Suprapubic skin (tissue), 4 donors: ENCODE results near the gene CALML3. TPM values are rescaled to one million over a fixed set of nuclear protein-coding genes. Genes with fewer than 3 reads are reported as not detected.
A peak's percentile ranks its signal among the peaks of the same experiment; 100 is the strongest.

Experiments used
- DNase-seq, 2 donors: peaks; one replicate each; pipeline ENCODE4 v3.0.0-alpha.2; 2019; ENCODE audit warnings: low spot score in 2 of 2
- H3K27ac ChIP-seq: fragments of 200-600 bp; sonication (generic); one replicate; pipeline ENCODE4 v1.5.1; 2019
- H3K27me3 ChIP-seq: fragments of 200-600 bp; sonication (generic); one replicate; pipeline ENCODE4 v1.5.1; 2019
- H3K36me3 ChIP-seq: fragments of 200-600 bp; sonication (generic); one replicate; pipeline ENCODE4 v1.5.1; 2019
- H3K4me1 ChIP-seq: fragments of 200-600 bp; sonication (generic); one replicate; pipeline ENCODE4 v1.5.1; 2019
- H3K4me3 ChIP-seq: fragments of 200-600 bp; sonication (generic); one replicate; pipeline ENCODE4 v1.5.1; 2019; ENCODE audit warnings: mild to moderate bottlenecking
- H3K9me3 ChIP-seq: fragments of 200-600 bp; sonication (generic); one replicate; pipeline ENCODE4 v1.5.1; 2019
- EP300 ChIP-seq: sonication (generic); formaldehyde crosslinking; IDR thresholded peaks from one replicate; pipeline ENCODE4 v1.6.1; 2017; ENCODE audit warnings: antibody characterized with exemption
- POLR2A ChIP-seq, 2 donors: fragments of 450-650 bp; IDR thresholded peaks; one replicate each; pipeline ENCODE4 v1.6.1; 2017; ENCODE audit warnings: antibody characterized with exemption in 2 of 2, mild to moderate bottlenecking in 2 of 2, moderate library complexity in 2 of 2
- POLR2AphosphoS5 ChIP-seq, 3 donors: sonication (generic); formaldehyde crosslinking; IDR thresholded peaks; one replicate each; pipeline ENCODE4 v1.6.1; 2017; ENCODE audit warnings: antibody characterized with exemption in 3 of 3
- WGBS: methylation state at CpG from one replicate; pipeline ENCODE4 v1.1.5; 2018; 5-methylcytosine and 5-hydroxymethylcytosine counted together
- total RNA-seq, 4 donors: library from RNA; depleted of rRNA; stranded (reverse); fragments of >200 nt; gene quantifications; one replicate each; pipeline ENCODE4 v1.1.0, GENCODE V29; 2016
- TF ChIP-seq, protein P1 (sequence below), 2 donors: fragments of 200-600 bp in 1 of 2; fragments of 450-650 bp in 1 of 2; sonication (generic) in 1 of 2; IDR thresholded peaks; one replicate each; pipeline ENCODE4 v1.5.1; 2016 to 2019; ENCODE audit warnings: antibody characterized with exemption in 2 of 2, mild to moderate bottlenecking in 1 of 2, moderate library complexity in 1 of 2

CALML3 gene
- total RNA-seq, 4 donors from 2014 or later: 27.4 to 296 (median 105) TPM

DNA sequence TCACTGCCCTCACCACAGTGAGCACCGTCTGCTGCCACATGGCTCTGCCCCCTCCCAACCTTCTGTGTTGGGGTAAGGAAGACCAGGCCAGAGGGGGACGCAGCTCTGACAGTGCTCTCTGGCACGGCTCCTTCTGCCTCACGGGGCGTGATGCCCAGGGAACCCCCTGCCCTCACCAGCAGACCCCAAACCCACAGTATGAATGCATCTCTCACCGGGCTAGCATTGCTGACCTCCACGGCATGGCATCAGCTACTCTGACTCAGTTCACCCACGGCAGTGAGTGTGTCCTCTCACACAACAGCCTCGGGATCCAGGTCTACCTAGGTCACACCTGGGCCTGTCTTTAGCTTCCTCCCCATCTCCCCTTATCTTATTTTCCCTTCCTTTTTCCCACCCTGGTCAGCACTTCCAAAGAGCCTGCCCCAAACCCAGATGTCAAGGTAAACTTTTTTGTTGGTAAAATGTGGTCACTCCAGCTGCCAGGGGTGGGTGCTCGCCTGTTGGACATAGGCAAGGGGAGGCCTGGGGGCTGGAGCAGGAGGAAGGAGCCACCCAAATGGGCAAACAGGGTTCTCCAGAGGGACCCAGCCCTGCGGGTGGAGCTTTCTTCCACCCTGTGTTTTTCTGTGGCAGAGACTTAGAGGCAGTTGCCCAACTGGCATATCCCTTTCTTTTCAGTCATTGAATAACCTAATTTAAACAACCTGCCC, 4.4 kb downstream of the CALML3 start:
- H3K4me1 ChIP-seq: peaks cover 61% of the 10 kb centered on the region

DNA sequence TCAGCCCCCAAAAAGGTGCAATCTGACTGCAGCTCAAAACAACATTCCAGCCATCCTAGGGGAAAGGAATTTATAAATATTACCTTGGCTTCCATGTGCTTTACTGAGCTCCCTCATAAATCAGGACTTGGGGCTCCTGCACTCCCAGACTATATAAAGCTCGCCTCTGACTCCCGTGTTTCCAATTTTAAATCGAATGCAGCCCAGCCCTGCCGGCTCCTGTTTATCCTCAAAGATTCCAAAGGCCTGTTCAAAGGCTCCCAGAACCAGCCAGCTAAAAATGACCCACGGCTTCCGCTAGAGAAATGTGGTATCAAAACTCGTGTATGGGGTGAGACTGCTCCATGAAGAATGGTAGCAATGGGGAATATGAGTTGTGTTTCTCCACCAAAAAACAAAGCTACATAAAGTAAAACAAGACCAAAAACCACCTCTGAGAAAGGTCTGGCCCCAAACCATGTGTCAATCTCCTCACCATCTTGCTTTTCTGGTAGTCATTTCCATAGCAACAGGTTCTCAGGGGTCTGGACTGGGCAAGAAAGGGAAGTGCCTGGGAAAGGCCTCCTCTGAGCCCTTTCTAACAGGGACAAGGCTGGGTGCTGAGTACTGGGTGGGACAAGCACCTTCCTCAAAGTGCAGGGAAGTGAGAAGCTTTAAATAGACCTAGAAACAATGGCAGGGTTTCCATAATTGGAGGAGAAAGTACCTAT, 5.1 kb downstream of the CALML3 start:
- no peaks in the 10 kb centered on the region for H3K27me3 ChIP-seq
- H3K36me3 ChIP-seq: no peaks in the 10 kb centered on the region
- H3K9me3 ChIP-seq: no peaks in the 10 kb centered on the region
- DNase-seq: peak in 1 of 2 donors; percentile 25
- WGBS: 82% methylated on average over 7 of the region's 7 CpGs
- peaks cover 63% of the 10 kb centered on the region for H3K4me1 ChIP-seq
- no peak overlapping the region for H3K27ac ChIP-seq
- TF ChIP-seq POLR2A (IDR thresholded peaks at IDR 0.05) (no peak), POLR2AphosphoS5 (IDR thresholded peaks at IDR 0.05) (no peak)
- TF ChIP-seq, protein P1, sequence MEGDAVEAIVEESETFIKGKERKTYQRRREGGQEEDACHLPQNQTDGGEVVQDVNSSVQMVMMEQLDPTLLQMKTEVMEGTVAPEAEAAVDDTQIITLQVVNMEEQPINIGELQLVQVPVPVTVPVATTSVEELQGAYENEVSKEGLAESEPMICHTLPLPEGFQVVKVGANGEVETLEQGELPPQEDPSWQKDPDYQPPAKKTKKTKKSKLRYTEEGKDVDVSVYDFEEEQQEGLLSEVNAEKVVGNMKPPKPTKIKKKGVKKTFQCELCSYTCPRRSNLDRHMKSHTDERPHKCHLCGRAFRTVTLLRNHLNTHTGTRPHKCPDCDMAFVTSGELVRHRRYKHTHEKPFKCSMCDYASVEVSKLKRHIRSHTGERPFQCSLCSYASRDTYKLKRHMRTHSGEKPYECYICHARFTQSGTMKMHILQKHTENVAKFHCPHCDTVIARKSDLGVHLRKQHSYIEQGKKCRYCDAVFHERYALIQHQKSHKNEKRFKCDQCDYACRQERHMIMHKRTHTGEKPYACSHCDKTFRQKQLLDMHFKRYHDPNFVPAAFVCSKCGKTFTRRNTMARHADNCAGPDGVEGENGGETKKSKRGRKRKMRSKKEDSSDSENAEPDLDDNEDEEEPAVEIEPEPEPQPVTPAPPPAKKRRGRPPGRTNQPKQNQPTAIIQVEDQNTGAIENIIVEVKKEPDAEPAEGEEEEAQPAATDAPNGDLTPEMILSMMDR (IDR thresholded peaks at IDR 0.05): no peak
- H3K4me3 ChIP-seq: no peak overlapping the region

More for the DNA sequence above, 4.4 kb downstream of the CALML3 start:
- H3K4me3 ChIP-seq: no peak overlapping the region
- WGBS: 79% methylated on average over 11 of the region's 11 CpGs
- no peaks in the 10 kb centered on the region for H3K36me3 ChIP-seq
- peak overlapping the region; percentile 41 for H3K27ac ChIP-seq
- TF ChIP-seq POLR2A (IDR thresholded peaks at IDR 0.05) (no peak), EP300 (no peak), POLR2AphosphoS5 (IDR thresholded peaks at IDR 0.05) (no peak)
- TF ChIP-seq, protein P1 (IDR thresholded peaks at IDR 0.05): no peak
- H3K27me3 ChIP-seq: no peaks in the 10 kb centered on the region
- no peaks in the 10 kb centered on the region for H3K9me3 ChIP-seq
- DNase-seq: peak; percentile 47 to 74

DNA sequence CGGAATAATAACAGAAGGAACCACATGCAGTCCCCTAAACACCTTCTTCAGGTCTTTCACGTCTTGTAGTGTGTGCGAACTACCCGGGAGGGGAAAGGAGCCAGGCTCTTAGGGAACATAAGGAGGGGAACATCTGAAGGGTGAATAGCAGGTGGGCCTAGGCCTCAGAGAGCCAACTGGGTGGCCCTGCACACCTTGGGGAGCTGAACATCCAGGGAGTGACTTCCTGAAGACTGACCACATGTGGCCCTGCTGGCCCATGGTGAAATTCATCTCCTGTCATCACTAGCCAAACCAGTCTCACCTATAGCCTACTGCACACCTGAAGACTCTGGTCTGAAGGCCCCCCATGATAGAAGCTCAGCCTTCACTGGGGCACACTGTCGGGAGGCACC, 5.6 kb downstream of the CALML3 start:
- DNase-seq: peak in 1 of 2 donors; percentile 25
- H3K9me3 ChIP-seq: no peaks in the 10 kb centered on the region
- H3K4me1 ChIP-seq: peaks cover 60% of the 10 kb centered on the region
- no peak overlapping the region for H3K27ac ChIP-seq
- H3K27me3 ChIP-seq: no peaks in the 10 kb centered on the region
- no peak overlapping the region for H3K4me3 ChIP-seq
- TF ChIP-seq, protein P1 (IDR thresholded peaks at IDR 0.05): no peak
- no peak for TF ChIP-seq EP300
- TF ChIP-seq POLR2AphosphoS5 (IDR thresholded peaks at IDR 0.05): no peak
- no peak for TF ChIP-seq POLR2A (IDR thresholded peaks at IDR 0.05)
- H3K36me3 ChIP-seq: no peaks in the 10 kb centered on the region
- WGBS: 84% methylated on average over 5 of the region's 5 CpGs

DNA sequence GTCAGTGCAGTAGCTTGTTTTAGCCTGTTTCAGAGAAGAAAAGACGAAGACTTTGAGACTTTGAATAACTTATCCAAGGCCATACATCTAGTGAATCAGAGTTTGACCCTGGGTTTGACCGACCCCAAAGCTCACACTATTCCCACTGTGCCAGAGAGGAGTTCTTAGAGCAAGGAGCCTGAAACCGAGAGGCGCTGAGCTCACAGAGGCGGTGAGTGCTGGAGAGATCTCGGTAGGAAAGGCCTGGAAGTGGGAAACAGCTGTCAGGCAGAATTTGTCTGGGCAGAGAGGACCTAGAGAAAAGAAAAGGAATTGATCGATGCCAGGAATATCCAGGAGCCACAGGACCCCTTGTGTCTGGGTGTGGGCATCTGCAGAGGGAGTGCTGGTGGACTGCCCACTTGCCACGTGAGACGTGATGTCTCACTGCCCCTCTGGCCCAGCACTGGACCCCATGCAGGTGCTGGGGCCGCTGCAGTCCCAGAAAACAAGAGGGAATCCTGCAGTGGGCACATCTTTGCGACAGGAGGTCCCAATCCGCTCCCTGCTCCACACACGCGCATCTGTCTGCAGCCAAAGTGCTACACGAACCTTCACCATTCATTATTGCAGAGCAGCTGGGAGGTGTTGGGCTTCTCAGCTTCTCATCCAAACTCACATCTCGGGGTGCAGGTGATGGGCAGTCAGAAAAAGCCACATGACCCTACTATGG, 6.2 kb downstream of the CALML3 start:
- Histone ChIP-seq H3K4me1 (peaks cover 57% of the 10 kb centered on the region), H3K36me3 (no peaks in the 10 kb centered on the region), H3K27ac (no peak overlapping the region), H3K4me3 (no peak overlapping the region), H3K27me3 (no peaks in the 10 kb centered on the region), H3K9me3 (no peaks in the 10 kb centered on the region)
- WGBS: 86% methylated on average over 16 of the region's 16 CpGs
- peak; percentile 43 to 49 for DNase-seq
- TF ChIP-seq EP300: no peak
- TF ChIP-seq, protein P1 (IDR thresholded peaks at IDR 0.05): no peak
- no peak for TF ChIP-seq POLR2AphosphoS5 (IDR thresholded peaks at IDR 0.05)
- no peak for TF ChIP-seq POLR2A (IDR thresholded peaks at IDR 0.05)
